PC-9 (cell line): ENCODE data around the gene ZNF516. TPM values are rescaled to one million over a fixed set of nuclear protein-coding genes. Genes with fewer than 3 reads are reported as not detected.

ENCODE experiments used
- BruUV-seq: library from RNA; stranded (reverse); fragments of 400-500 nt; replicated peaks from 2 replicates; lab custom pipeline; 2021; lab: Mats Ljungman, UMichigan
- CTCF ChIA-PET: fragments of 300-600 bp; sonication (Branson Sonifier 250); formaldehyde crosslinking; loops from one replicate; lab custom pipeline; 2022; ENCODE audit warnings: antibody characterized with exemption; lab: Charles Lee
- POLR2A ChIA-PET: fragments of 300-600 bp; sonication (Branson Sonifier 250); formaldehyde crosslinking; loops from one replicate; lab custom pipeline; 2022; ENCODE audit warnings: antibody characterized with exemption; ENCODE audit not compliant: unreplicated experiment; lab: Charles Lee
- DNase-seq, 2 experiments: peaks; one replicate each; pipeline versions ENCODE4 v3.0.0 to v3.0.0-alpha.2; 2015 to 2022; ENCODE audit warnings: mixed read lengths in 1 of 2
- H2AFZ ChIP-seq: fragments of 200-600 bp; sonication (generic); 2 replicates; pipeline ENCODE4 v1.8.1; 2017; ENCODE audit warnings: antibody characterized with exemption
- H3F3A ChIP-seq: fragments of 200-600 bp; sonication (generic); 2 replicates; pipeline ENCODE4 v1.8.1; 2017; ENCODE audit warnings: antibody characterized with exemption, mild to moderate bottlenecking, low read depth; ENCODE audit not compliant: insufficient read depth
- H3K27ac ChIP-seq: fragments of 200-600 bp; sonication (generic); 2 replicates; pipeline ENCODE4 v1.6.1; 2016; ENCODE audit warnings: mixed run types
- H3K27me3 ChIP-seq: fragments of 200-600 bp; sonication (generic); 2 replicates; pipeline ENCODE4 v1.6.1; 2016; ENCODE audit warnings: low read depth, mixed run types; ENCODE audit not compliant: insufficient read depth
- H3K36me3 ChIP-seq: fragments of 200-600 bp; sonication (generic); 2 replicates; pipeline ENCODE4 v1.6.1; 2016; ENCODE audit warnings: low read depth, mixed run types
- H3K4me1 ChIP-seq: fragments of 200-600 bp; sonication (generic); replicated peaks from 2 replicates; pipeline ENCODE4 v1.6.1; 2016; ENCODE audit warnings: mixed run types; ENCODE audit not compliant: insufficient read depth
- H3K4me2 ChIP-seq: fragments of 200-600 bp; sonication (generic); 2 replicates; pipeline ENCODE4 v1.6.1; 2017; ENCODE audit warnings: mixed run types
- H3K4me3 ChIP-seq: fragments of 200-600 bp; sonication (generic); 2 replicates; pipeline ENCODE4 v1.6.1; 2016; ENCODE audit warnings: mixed run types
- H3K79me2 ChIP-seq: fragments of 200-600 bp; sonication (generic); 2 replicates; pipeline ENCODE4 v1.6.1; 2017; ENCODE audit warnings: low read depth, mixed run types
- H3K9me2 ChIP-seq: fragments of 200-600 bp; sonication (generic); 2 replicates; pipeline ENCODE4 v1.8.1; 2017; ENCODE audit warnings: mild to moderate bottlenecking; ENCODE audit not compliant: insufficient read depth
- H3K9me3 ChIP-seq: fragments of 200-600 bp; sonication (generic); 2 replicates; pipeline ENCODE4 v1.8.1; 2016; ENCODE audit warnings: low read depth; ENCODE audit not compliant: insufficient read depth
- H4K20me1 ChIP-seq: fragments of 200-600 bp; sonication (generic); 2 replicates; pipeline ENCODE4 v1.8.1; 2017; ENCODE audit not compliant: insufficient read depth
- EZH2 ChIP-seq: fragments of 200-600 bp; sonication (generic); IDR thresholded peaks from 2 replicates; pipeline ENCODE4 v1.8.0; 2017; ENCODE audit warnings: antibody characterized with exemption, low read depth
- intact Hi-C: fragments of 100-400 bp; cut with micrococcal nuclease; formaldehyde crosslinking; loops from one replicate; pipeline ENCODE4 v1.10.0; 2022; ENCODE audit not compliant: unreplicated experiment
- total RNA-seq: library from RNA; stranded (reverse); gene quantifications from 2 replicates; pipeline ENCODE4 v1.2.3, GENCODE V29; 2021
- TF ChIP-seq, protein P1 (sequence below): fragments of 200-600 bp; sonication (generic); conservative IDR thresholded peaks from 2 replicates; pipeline ENCODE4 v1.6.1; 2017; ENCODE audit warnings: mixed run types, antibody characterized with exemption, mild to moderate bottlenecking, moderate library complexity

The ZNF516 gene
- total RNA-seq, 1 experiment from 2014 or later = 32.7 TPM

DNA sequence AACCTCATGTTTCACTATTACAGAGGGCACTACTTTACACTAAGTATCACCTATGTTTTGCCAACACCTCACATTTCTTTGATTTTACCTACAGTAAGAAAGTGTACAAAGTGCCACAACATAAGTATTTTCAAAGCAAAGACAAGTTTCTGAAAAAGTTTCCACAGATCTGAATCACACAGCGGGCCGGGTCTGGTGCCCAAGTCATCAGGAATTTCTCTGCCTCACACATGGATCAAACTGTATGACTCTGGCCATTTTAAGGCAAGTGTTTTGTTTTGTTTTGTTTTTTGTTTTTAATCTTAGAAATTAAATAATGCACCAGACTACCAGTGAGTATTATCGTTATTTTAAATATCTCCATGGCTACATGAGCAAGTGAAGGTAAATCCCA lies 73.4 kb downstream of the ZNF516 start:
- Histone ChIP-seq H3K27me3 (no peaks in the 10 kb centered on the region), H3K36me3 (no peaks in the 10 kb centered on the region), H2AFZ (no peak overlapping the region), H4K20me1 (peaks cover 66% of the 10 kb centered on the region), H3F3A (0 out of 2 replicates have a peak, but pooled peaks cover 4% of the 10 kb centered on the region), H3K79me2 (peaks cover 36% of the 10 kb centered on the region; the same call in 1 of the 2 replicates), H3K4me3 (no peak overlapping the region), H3K9me2 (no peaks in the 10 kb centered on the region), H3K4me2 (0 out of 2 replicates have a peak overlapping the region, but pooled peaks have one; percentile 4), H3K27ac (no peak overlapping the region), H3K9me3 (no peaks in the 10 kb centered on the region), H3K4me1 (peaks cover 10% of the 10 kb centered on the region; the same call in 1 of the 2 replicates)
- no peak for DNase-seq
- ChIA-PET POLR2A (no interaction called here), CTCF (no interaction called here)
- intact Hi-C loops = no loop called here
- no TSS peak for BruUV-seq
- TF ChIP-seq, protein P1, sequence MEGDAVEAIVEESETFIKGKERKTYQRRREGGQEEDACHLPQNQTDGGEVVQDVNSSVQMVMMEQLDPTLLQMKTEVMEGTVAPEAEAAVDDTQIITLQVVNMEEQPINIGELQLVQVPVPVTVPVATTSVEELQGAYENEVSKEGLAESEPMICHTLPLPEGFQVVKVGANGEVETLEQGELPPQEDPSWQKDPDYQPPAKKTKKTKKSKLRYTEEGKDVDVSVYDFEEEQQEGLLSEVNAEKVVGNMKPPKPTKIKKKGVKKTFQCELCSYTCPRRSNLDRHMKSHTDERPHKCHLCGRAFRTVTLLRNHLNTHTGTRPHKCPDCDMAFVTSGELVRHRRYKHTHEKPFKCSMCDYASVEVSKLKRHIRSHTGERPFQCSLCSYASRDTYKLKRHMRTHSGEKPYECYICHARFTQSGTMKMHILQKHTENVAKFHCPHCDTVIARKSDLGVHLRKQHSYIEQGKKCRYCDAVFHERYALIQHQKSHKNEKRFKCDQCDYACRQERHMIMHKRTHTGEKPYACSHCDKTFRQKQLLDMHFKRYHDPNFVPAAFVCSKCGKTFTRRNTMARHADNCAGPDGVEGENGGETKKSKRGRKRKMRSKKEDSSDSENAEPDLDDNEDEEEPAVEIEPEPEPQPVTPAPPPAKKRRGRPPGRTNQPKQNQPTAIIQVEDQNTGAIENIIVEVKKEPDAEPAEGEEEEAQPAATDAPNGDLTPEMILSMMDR = no peak
- TF ChIP-seq EZH2 = no peak

DNA sequence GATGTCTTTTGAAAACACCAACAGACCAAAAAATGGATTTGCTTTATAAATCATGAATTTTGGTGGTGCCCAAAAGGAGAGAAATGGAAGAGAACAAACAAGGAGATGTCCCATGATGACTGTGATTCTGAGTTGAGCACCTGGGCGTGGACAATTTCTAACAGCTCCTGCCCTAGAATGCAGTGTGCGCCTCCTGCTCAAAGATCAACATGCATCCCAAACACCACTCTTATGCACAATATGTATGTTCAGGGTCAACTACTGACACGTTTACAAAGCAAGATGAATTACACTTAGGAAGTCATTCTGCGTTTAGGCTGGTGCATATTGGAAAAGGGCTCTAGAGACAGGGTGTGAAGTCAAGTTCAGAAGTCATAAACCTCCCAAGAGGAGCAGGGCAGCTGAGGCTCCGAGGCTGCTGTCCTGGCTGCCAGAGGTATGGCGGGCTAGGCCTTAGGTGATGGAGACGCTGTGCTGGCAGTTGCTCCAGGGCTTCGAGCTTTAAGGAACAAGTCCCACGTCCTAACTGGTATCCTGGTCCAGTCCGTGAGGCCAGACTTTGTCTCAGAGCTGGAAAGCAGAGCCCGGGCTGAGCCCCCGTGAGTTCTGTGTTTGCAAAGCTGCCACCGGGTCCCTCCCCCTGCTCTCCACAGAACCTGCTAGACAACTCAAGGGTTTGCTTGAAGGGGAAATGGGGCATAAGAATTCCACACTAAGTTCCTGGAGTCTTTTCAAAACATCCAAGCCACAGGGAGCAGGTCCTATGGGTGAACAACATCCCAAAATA lies 74.0 kb downstream of the ZNF516 start:
- CTCF ChIA-PET = no interaction called here
- H4K20me1 ChIP-seq = peaks cover 64% of the 10 kb centered on the region

DNA sequence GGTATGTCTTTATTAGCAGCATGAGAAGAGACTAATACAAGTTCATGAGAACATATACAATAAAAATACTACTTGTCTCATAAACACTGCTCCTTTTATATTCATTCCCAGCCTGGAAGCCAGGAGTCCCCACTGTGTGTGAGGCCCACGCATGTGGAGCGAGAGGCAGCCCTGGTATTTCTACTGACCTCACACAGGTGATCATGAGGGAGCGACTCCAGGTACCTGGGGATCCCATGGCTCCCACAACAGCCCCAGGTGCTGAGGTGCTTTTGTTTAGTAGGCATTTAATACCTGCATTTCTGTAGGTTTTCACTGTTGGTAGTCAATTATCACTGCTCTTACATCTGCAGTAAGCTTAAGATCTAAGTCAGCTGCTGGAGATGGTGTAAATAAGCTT lies 75.2 kb downstream of the ZNF516 start:
- CTCF ChIA-PET = no interaction called here

More for the DNA sequence above, 74.0 kb downstream of the ZNF516 start:
- Histone ChIP-seq H3K4me3 (no peak overlapping the region), H3F3A (0 out of 2 replicates have a peak, but pooled peaks cover 4% of the 10 kb centered on the region), H3K9me2 (no peaks in the 10 kb centered on the region), H3K9me3 (no peaks in the 10 kb centered on the region), H2AFZ (no peak overlapping the region), H3K27me3 (no peaks in the 10 kb centered on the region), H3K4me2 (0 out of 2 replicates have a peak overlapping the region, but pooled peaks have one; percentile 4), H3K36me3 (no peaks in the 10 kb centered on the region), H3K79me2 (peaks cover 31% of the 10 kb centered on the region; the same call in 1 of the 2 replicates), H3K27ac (no peak overlapping the region), H3K4me1 (peaks cover 10% of the 10 kb centered on the region; the same call in 1 of the 2 replicates)
- intact Hi-C loops = no loop called here
- BruUV-seq = no TSS peak
- TF ChIP-seq, protein P1 = no peak
- no peak for TF ChIP-seq EZH2
- POLR2A ChIA-PET = no interaction called here
- DNase-seq = no peak

More for the DNA sequence above, 75.2 kb downstream of the ZNF516 start:
- no peaks in the 10 kb centered on the region for H3K9me2 ChIP-seq
- no peaks in the 10 kb centered on the region for H3K9me3 ChIP-seq
- no peak overlapping the region for H3K4me3 ChIP-seq
- intact Hi-C loops = no loop called here
- H3K4me1 ChIP-seq = peaks cover 10% of the 10 kb centered on the region; the same call in 1 of the 2 replicates
- no peak overlapping the region for H2AFZ ChIP-seq
- H4K20me1 ChIP-seq = peaks cover 51% of the 10 kb centered on the region
- peaks cover 25% of the 10 kb centered on the region; the same call in 1 of the 2 replicates for H3K79me2 ChIP-seq
- DNase-seq = no peak
- H3K4me2 ChIP-seq = no peak overlapping the region
- no peaks in the 10 kb centered on the region for H3K27me3 ChIP-seq
- H3F3A ChIP-seq = 0 out of 2 replicates have a peak, but pooled peaks cover 4% of the 10 kb centered on the region
- POLR2A ChIA-PET = no interaction called here
- TF ChIP-seq, protein P1 = no peak
- no peak for TF ChIP-seq EZH2
- BruUV-seq = no TSS peak
- no peaks in the 10 kb centered on the region for H3K36me3 ChIP-seq
- no peak overlapping the region for H3K27ac ChIP-seq
